Stimulated activated naive B cell treated with anti-CD40 and anti-IgM and Interleukin-4, amounts not matched to agents 10 μg/mL and 1 μg/mL and 100 μg/mL, for 72 hours (primary cell): ENCODE data around the gene UNC5C.
"Not testable (repeated sequence)": the region's sequence is repeated elsewhere in the genome, so short reads cannot be mapped to it uniquely, and the experiment has no call there.

ENCODE experiments used
- ATAC-seq, 2 donors: fragments of 150-1000 bp; cut with Tn5 transposase; replicated peaks; 2 replicates each; pipeline ENCODE4 v1.10.0; 2021; ENCODE audit warnings: moderate library complexity in 1 of 2
- DNase-seq: peaks from one replicate; pipeline ENCODE4 v3.0.0; 2021
- H3K27ac Mint-ChIP-seq: one replicate; pipeline ENCODE4 v1.8.0; 2022; ENCODE audit warnings: mild to moderate bottlenecking, mixed read lengths
- H3K27me3 Mint-ChIP-seq, 2 donors: one replicate each; pipeline ENCODE4 v1.8.0; 2022; ENCODE audit warnings: mixed read lengths in 2 of 2
- H3K36me3 Mint-ChIP-seq, 2 donors: one replicate each; pipeline ENCODE4 v1.8.0; 2022; ENCODE audit warnings: mixed read lengths in 2 of 2, mild to moderate bottlenecking in 1 of 2
- H3K4me1 Mint-ChIP-seq, 2 donors: one replicate each; pipeline ENCODE4 v1.8.0; 2022; ENCODE audit warnings: mixed read lengths in 2 of 2, mild to moderate bottlenecking in 1 of 2
- H3K4me3 Mint-ChIP-seq, 2 donors: one replicate each; pipeline ENCODE4 v1.8.0; 2022; ENCODE audit warnings: mild to moderate bottlenecking in 2 of 2, mixed read lengths in 2 of 2, moderate library complexity in 1 of 2
- H3K9me3 Mint-ChIP-seq, 2 donors: one replicate each; pipeline ENCODE4 v1.8.0; 2022; ENCODE audit warnings: mixed read lengths in 2 of 2, mild to moderate bottlenecking in 1 of 2

The UNC5C gene

DNA sequence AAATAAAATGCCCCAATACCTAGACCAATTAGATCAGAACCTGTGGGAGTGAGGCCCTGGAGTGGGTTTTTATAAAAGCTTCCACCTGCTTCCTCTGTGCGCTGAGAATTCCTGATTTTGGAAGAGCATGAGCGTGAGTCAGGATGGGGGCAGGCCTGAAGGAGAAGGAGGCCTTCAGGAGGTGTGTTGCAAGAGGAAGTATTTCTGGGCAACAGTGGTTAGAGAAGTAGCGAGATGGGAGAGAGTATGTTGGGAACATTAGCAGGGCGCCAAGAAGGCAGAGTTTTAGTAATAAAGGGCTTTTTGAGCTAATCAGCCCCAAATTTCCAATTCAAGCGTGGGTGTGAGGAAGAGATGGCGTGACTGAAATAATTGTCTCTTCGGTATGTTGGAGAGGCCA is 349.8 kb downstream of the UNC5C start:
- H3K27me3 Mint-ChIP-seq: peaks cover 0 to 1% of the 10 kb centered on the region in 2 donors
- H3K4me1 Mint-ChIP-seq: no peaks in the 10 kb centered on the region
- no peaks in the 10 kb centered on the region for H3K36me3 Mint-ChIP-seq
- H3K27ac Mint-ChIP-seq: no peak overlapping the region
- H3K9me3 Mint-ChIP-seq: no peaks in the 10 kb centered on the region
- H3K4me3 Mint-ChIP-seq: no peak overlapping the region
- ATAC-seq (no peak), DNase-seq (no peak)

DNA sequence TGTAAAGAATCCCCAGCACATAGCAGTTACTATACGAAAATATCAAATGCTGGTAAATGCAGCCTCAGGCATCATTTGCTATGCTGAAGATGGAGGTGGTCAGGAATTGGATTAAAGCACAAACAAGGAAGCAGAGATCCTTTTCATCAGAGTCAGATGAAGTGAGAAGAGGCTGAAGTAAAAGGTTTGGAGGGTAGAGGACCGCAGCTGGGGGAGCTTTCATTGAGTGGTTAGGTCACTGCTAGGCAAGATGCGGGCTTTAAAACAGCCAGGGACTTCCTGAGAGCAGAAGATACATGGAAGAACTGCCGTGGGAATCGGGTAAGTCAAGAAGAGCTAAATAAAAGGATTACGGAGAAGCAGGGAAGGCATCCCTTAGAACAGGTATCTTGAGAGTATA is 351.4 kb downstream of the UNC5C start:
- H3K36me3 Mint-ChIP-seq: no peaks in the 10 kb centered on the region
- H3K4me1 Mint-ChIP-seq: no peaks in the 10 kb centered on the region
- H3K4me3 Mint-ChIP-seq: no peak overlapping the region
- H3K27ac Mint-ChIP-seq: no peak overlapping the region
- no peak for ATAC-seq
- peaks cover 0 to 6% of the 10 kb centered on the region in 2 donors for H3K27me3 Mint-ChIP-seq
- DNase-seq: no peak
- H3K9me3 Mint-ChIP-seq: peaks cover 3 to 4% of the 10 kb centered on the region in 2 donors

DNA sequence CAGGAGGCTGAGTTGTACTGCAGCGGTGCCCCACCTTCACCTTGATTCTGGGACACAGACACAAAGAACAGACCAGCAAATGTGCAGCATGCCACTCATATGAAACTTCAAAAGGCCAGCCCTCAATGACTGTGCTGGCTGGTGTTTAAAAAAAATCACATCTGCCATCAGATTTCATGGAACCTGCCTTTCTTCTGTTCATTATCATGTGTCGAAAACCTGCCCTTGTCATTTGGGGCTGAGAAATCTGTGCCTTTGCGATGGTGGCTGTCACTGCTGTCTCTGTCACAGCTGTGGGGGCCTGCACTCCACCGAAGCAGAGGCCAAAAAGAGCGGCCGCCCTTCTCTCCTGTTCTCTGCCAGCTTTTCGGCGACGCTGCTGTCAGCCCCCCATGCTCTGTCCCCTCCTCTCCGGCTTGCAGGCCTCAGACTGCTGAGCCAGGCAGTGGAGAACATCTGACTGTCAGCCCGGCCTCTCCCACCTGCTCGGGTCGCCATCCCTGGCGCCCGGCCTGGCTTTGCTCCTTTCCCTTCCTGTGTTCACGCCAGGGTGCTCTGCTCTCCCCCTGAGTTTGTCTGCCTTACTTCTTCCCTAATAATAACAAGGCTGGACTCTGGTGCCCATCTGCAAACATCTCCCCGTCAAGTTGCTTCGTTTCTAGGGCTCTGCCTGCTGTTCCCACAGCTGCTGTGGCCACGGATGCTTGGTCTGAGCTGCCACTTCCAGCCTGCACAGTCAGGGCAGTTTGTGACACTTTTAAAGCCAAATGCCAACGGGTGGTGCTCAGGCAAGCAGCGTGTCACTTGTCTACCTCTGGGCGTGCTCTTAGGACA is 355.2 kb downstream of the UNC5C start:
- Mint-ChIP-seq H3K4me3 (no peak overlapping the region), H3K27me3 (peaks cover 0 to 6% of the 10 kb centered on the region in 2 donors), H3K9me3 (peaks cover 6 to 7% of the 10 kb centered on the region in 2 donors), H3K36me3 (no peaks in the 10 kb centered on the region), H3K4me1 (no peaks in the 10 kb centered on the region), H3K27ac (no peak overlapping the region)
- ATAC-seq: no peak
- DNase-seq: no peak

DNA sequence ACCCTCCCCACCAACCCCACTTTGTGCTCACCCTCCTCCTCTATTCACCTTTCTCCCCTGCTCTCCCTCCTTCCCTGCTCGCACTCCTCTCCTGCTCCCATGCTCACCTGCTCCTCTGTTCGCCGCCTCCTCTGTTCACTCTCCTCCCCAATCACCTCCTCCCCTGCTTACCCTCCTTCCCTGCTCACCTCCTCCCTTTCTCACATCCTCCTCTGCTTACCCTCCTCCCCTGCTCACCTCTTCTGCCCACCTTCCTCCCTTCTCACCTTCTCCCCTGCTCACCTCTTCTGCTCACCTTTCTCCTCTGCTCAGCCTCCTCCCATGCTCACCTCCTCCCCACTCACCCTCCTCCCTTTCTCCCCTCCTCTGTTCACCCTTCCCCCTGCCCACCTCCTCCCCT is 357.2 kb downstream of the UNC5C start:
- DNase-seq (no peak), ATAC-seq (no peak)
- H3K4me1 Mint-ChIP-seq: no peaks in the 10 kb centered on the region
- peaks cover 0 to 6% of the 10 kb centered on the region in 2 donors for H3K27me3 Mint-ChIP-seq
- no peaks in the 10 kb centered on the region for H3K36me3 Mint-ChIP-seq
- H3K9me3 Mint-ChIP-seq: peaks cover 6 to 7% of the 10 kb centered on the region in 2 donors
- H3K27ac Mint-ChIP-seq: no peak overlapping the region
- H3K4me3 Mint-ChIP-seq: no peak overlapping the region

DNA sequence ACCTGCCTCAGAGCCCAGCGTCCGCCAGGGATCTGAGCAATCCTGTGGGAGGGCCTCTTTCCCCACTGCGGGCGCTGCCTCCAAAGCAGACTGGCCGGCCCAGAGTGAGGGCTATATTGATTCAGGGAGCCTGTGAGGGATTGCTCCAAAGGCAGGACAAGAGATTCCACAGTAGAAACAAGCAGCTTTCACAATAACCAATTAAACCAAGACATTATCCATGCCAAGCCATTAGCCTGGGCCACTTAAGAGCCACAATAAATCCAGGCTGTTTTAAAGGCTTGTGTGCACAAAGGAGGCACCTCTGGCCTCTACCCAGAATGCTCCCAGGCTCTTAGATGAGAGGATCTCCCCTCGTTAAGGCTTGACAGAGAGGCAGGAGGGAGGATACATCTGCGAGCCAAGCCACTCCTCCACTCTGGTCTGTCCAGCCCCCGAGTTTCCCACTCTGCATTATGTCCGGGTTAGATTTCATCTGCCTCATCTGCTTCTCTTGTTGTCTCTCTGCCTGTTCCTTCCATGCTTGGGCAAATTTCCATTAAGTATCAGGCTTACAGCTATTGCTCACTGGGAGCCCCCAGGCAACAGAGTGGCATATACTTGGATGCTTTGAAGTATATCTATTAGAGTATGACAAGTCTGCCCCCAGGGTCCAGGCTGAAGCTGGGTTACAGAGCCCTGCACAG is 357.9 kb downstream of the UNC5C start:
- Mint-ChIP-seq H3K4me3 (no peak overlapping the region), H3K36me3 (no peaks in the 10 kb centered on the region), H3K4me1 (no peaks in the 10 kb centered on the region), H3K27me3 (peaks cover 0 to 6% of the 10 kb centered on the region in 2 donors), H3K9me3 (peaks cover 6 to 7% of the 10 kb centered on the region in 2 donors), H3K27ac (no peak overlapping the region)
- ATAC-seq: peak in 1 of 2 donors; percentile 14
- DNase-seq: no peak

DNA sequence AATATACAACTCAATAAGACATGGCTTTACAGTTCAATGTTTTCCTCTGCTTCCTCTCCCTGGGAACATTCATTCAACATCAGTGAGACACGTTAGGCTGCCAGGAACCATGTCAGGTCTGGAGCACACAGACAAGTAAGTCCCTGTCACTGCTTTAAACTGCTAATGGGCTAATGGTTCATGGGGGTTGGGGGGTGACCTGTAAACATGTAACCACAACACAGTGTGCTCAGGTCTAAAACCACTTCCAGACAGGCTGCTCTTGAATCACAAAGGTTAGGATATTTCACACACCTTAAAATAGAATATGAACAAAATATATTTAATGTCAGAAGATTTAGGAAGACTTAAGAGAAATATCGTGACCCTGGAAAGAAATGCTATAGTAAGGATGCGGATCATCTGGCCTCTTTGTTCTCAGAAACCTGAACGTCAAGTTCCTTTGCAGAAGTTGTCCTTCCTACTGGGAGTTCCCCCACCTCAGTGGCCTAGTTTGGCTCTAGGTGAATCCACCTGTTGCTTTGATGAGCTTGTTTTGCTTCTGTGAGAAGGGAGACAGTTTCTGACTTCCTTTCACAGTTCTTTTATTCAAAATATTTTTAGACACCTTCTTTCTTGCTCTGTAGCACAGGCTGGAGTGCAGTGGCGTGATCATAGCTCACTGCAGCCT is 359.9 kb downstream of the UNC5C start:
- no peaks in the 10 kb centered on the region for H3K36me3 Mint-ChIP-seq
- H3K4me1 Mint-ChIP-seq: no peaks in the 10 kb centered on the region
- ATAC-seq: no peak
- no peak overlapping the region for H3K4me3 Mint-ChIP-seq
- H3K27ac Mint-ChIP-seq: no peak overlapping the region
- DNase-seq: no peak
- H3K9me3 Mint-ChIP-seq: peaks cover 6 to 7% of the 10 kb centered on the region in 2 donors
- peaks cover 0 to 3% of the 10 kb centered on the region in 2 donors for H3K27me3 Mint-ChIP-seq

DNA sequence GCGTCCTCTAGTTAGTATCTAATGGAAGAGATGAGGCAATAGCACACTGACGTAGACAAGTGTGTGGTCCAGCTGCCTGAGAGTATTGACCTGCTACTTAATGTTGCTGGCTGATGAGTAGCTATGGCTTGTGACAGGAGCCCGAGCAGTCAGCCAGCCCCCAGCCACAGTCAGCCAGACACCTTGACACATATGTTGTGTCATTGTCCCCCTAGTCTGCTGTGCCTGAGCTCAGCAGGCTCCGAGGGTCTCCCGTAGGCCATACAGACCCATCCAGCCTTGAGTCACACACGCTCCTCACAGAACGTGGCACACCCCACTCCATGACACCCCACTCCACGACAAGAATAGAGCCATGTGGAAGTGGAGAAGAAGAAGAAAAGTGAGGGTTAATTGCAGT is 362.1 kb downstream of the UNC5C start:
- Mint-ChIP-seq H3K27ac (no peak overlapping the region), H3K27me3 (peaks cover 0 to under 1% of the 10 kb centered on the region in 2 donors), H3K36me3 (no peaks in the 10 kb centered on the region), H3K4me1 (no peaks in the 10 kb centered on the region), H3K9me3 (peaks cover 0 to 2% of the 10 kb centered on the region in 2 donors), H3K4me3 (no peak overlapping the region)
- ATAC-seq: no peak
- no peak for DNase-seq

DNA sequence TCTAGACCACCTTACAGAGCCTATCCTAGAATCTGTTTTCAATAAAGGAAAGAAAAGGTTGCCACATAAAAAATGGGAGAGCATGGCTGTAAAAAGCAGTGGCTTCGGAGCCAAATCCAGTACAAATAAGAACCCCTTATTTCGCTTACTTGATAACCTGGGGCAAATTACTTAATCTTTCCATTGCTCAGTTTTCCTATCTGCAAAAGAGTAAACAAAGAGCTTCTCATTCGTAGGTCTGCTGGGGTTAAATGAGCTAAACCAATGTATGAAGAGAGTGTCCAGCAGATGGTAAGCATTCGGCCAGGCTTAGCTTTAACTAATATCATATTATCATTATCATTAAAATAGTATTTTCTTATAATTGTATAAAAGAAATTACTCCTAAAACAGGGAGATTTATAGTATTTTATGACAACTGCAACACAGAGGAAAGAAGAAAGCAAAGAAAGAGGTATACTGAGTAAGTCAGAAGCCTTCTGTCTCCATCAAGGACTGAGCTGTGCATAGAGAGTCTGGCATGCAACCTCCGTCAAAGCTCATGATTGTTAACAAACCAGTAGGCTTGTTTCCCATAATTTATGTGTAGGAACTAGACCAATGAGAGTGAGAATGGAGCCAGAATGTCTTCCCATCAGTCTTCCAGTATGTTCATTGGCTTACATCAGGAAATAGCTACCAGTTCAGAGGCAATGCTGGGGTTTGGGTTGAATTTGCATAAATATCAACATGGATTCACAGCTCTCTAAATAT is 364.9 kb downstream of the UNC5C start:
- H3K36me3 Mint-ChIP-seq: no peaks in the 10 kb centered on the region
- H3K27me3 Mint-ChIP-seq: peaks cover 4 to 7% of the 10 kb centered on the region in 2 donors
- no peaks in the 10 kb centered on the region for H3K4me1 Mint-ChIP-seq

DNA sequence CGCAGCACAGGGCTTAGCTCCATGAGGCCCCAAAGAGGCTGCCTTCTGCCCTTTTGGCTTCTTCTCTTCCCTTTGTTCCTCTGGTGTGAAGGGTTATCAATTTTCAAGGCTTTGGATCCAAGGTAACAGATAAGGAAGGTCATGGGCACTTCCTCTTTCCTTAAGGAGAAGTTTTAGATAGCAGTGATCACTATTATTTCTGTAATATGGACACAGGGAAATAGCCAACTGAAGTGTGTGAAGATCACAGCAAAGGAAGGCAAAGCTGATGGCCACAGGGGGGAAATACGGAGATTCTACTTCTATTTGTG is 366.8 kb downstream of the UNC5C start:
- no peak for DNase-seq
- Mint-ChIP-seq H3K36me3 (peaks cover 0 to 3% of the 10 kb centered on the region in 2 donors), H3K4me3 (no peak overlapping the region), H3K27ac (no peak overlapping the region), H3K27me3 (peaks cover 4 to 7% of the 10 kb centered on the region in 2 donors), H3K4me1 (no peaks in the 10 kb centered on the region), H3K9me3 (peaks cover 3 to 5% of the 10 kb centered on the region in 2 donors)
- ATAC-seq: no peak

More for the DNA sequence above, 364.9 kb downstream of the UNC5C start:
- Mint-ChIP-seq H3K4me3 (no peak overlapping the region), H3K9me3 (no peaks in the 10 kb centered on the region), H3K27ac (no peak overlapping the region)
- DNase-seq (no peak), ATAC-seq (no peak)

DNA sequence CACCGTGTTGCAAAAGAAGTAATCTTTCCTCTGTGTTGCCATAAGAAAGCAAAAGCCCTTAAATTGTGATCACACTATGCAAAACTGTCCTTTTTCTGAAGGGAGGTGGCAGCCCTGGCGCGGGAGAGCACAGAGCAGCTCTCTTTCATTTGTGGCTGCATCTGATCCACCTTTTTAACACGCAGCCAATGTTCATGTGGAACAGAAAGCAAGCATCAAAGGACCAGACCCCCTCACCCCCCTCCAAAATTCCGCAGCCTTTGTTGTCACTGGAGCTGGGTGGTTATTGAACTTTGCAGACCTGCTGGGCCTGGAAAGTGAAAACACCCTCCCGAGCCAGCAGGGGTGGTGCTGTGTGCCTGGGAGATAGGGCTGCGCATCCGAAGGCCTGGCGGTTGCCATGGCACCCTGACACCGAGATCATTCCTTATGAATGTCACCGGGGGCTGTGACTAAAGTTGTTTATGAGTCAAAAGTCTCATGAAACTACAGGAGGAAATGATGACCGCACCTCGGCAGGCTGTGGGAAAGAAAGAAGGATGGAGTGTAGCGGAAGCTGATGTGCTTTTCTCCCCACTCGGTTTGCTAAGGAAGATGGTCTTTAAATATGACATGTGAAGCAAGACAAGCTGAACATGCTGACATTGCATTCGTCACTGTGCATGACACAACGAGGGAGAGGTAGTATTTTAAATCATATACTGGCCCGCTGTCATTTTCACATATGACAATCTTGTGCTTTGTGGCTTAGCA is 367.4 kb downstream of the UNC5C start:
- ATAC-seq (no peak), DNase-seq (no peak)
- peaks cover 4 to 6% of the 10 kb centered on the region in 2 donors for H3K9me3 Mint-ChIP-seq
- H3K4me3 Mint-ChIP-seq: no peak overlapping the region
- no peak overlapping the region for H3K27ac Mint-ChIP-seq
- peaks cover 0 to 3% of the 10 kb centered on the region in 2 donors for H3K36me3 Mint-ChIP-seq
- no peaks in the 10 kb centered on the region for H3K4me1 Mint-ChIP-seq
- H3K27me3 Mint-ChIP-seq: peaks cover 4 to 7% of the 10 kb centered on the region in 2 donors

DNA sequence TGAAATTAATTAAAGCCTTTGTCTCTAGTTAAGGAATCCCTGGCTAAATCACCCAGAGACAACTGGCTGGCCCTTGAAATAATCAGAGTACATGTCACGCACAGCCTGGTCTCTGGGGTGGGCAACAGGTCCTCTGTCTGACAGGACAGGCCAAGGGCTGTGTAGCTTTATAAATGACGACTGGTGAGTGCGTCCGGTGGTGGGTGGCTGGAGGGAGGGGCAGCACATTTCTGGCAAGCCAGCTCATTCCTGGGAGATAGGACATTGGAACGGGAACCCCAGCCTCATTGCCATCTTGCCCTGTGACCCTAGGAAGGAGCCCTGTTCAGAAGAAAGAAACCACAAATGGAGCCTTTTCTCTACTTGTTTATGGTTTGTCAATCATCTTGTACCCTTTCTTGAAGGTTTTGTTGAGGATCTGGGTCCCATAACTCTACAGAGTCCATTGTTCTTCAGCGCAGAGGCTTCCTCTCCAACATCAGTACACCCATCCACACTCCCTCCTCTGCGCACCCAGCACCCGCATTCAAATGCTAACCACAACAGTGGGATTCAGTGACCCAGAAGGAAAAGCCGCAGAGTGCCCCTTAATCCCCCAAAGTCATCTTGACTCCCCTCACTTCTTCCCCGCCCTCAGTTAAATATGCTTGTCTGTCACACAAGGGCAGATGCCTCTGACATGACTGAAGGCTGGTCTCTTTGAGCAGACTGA is 368.1 kb downstream of the UNC5C start:
- Mint-ChIP-seq H3K36me3 (peaks cover 0 to 3% of the 10 kb centered on the region in 2 donors), H3K9me3 (peaks cover 4 to 6% of the 10 kb centered on the region in 2 donors), H3K27ac (no peak overlapping the region)

DNA sequence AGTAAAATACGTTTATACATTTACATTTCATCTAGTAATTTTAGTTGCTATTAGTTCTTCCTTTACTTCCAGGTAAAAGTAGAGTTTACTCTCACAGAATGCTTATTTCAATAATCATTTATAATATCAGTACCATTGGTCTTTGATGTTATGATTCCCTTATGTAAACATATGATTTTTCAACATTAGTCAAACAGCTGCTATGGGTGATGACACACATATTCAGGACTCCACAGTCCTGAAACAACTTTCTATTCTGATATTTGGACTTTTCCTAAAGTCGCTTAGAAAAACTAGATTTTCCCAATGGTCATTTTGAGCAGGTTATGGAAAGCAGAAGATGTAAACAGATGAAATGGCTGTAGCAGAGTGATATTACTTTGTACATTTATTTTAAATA is 369.8 kb downstream of the UNC5C start:
- Mint-ChIP-seq H3K27ac (no peak overlapping the region), H3K27me3 (peaks cover 4 to 7% of the 10 kb centered on the region in 2 donors), H3K4me1 (no peaks in the 10 kb centered on the region), H3K4me3 (no peak overlapping the region), H3K9me3 (peaks cover 4 to 6% of the 10 kb centered on the region in 2 donors), H3K36me3 (peaks cover 0 to 3% of the 10 kb centered on the region in 2 donors)
- DNase-seq (no peak), ATAC-seq (no peak)

More for the DNA sequence above, 368.1 kb downstream of the UNC5C start:
- Mint-ChIP-seq H3K4me3 (no peak overlapping the region), H3K27me3 (peaks cover 4 to 7% of the 10 kb centered on the region in 2 donors), H3K4me1 (no peaks in the 10 kb centered on the region)
- ATAC-seq (no peak), DNase-seq (no peak)

DNA sequence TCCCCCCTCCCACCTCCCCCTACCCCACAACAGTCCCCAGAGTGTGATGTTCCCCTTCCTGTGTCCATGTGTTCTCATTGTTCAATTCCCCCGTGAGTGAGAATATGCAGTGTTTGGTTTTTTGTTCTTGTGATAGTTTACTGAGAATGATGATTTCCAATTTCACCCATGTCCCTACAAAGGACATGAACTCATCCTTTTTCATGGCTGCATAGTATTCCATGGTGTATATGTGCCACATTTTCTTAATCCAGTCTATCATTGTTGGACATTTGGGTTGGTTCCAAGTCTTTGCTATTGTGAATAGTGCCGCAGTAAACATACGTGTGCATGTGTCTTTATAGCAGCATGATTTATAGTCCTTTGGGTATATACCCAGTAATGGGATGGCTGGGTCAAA is 377.4 kb downstream of the UNC5C start:
- not testable (repeated sequence) for ATAC-seq, H3K4me3 Mint-ChIP-seq

More for the DNA sequence above, 377.4 kb downstream of the UNC5C start:
- not testable (repeated sequence) for H3K4me1 Mint-ChIP-seq, DNase-seq, H3K36me3 Mint-ChIP-seq, H3K27ac Mint-ChIP-seq, H3K9me3 Mint-ChIP-seq, H3K27me3 Mint-ChIP-seq
